Neural progenitor cell (in vitro differentiated cells): ENCODE data around the gene C17orf100. TPM values are rescaled to one million over a fixed set of nuclear protein-coding genes. Genes with fewer than 3 reads are reported as not detected.

Source experiments
- DNase-seq: peaks from one replicate; pipeline ENCODE4 v3.0.0-alpha.2; 2016; ENCODE audit warnings: low spot score
- H2AFZ ChIP-seq: fragments of 200-600 bp; sonication (generic); replicated peaks from 2 replicates; pipeline ENCODE4 v1.6.1; 2016; ENCODE audit warnings: antibody characterized with exemption
- H3F3A ChIP-seq: fragments of 200-600 bp; sonication (generic); 2 replicates; pipeline ENCODE4 v1.6.1; 2016; ENCODE audit warnings: antibody characterized with exemption, low read depth
- H3K27ac ChIP-seq: fragments of 200-600 bp; sonication (generic); 2 replicates; pipeline ENCODE4 v1.5.1; 2016; ENCODE audit warnings: mild to moderate bottlenecking
- H3K27me3 ChIP-seq: fragments of 200-600 bp; sonication (generic); 2 replicates; pipeline ENCODE4 v1.6.1; 2016; ENCODE audit warnings: mild to moderate bottlenecking, moderate library complexity
- H3K36me3 ChIP-seq: fragments of 200-600 bp; sonication (generic); 2 replicates; pipeline ENCODE4 v1.5.1; 2016
- H3K4me1 ChIP-seq: fragments of 200-600 bp; sonication (generic); 2 replicates; pipeline ENCODE4 v1.6.1; 2016; ENCODE audit warnings: mixed run types
- H3K4me2 ChIP-seq: fragments of 200-600 bp; sonication (generic); 2 replicates; pipeline ENCODE4 v1.6.1; 2016
- H3K4me3 ChIP-seq: fragments of 200-600 bp; sonication (generic); 2 replicates; pipeline ENCODE4 v1.5.1; 2016
- H3K79me2 ChIP-seq: fragments of 200-600 bp; sonication (generic); 2 replicates; pipeline ENCODE4 v1.6.1; 2016; ENCODE audit warnings: low read depth
- H3K9ac ChIP-seq: fragments of 200-600 bp; sonication (generic); 2 replicates; pipeline ENCODE4 v1.6.1; 2016
- H3K9me3 ChIP-seq: fragments of 200-600 bp; sonication (generic); 2 replicates; pipeline ENCODE4 v1.5.1; 2016; ENCODE audit warnings: low read depth
- H4K20me1 ChIP-seq: fragments of 200-600 bp; sonication (generic); 2 replicates; pipeline ENCODE4 v1.6.1; 2016; ENCODE audit warnings: low read depth
- H3K27ac Mint-ChIP-seq: 3 replicates; pipeline ENCODE4 v1.8.0; 2021; ENCODE audit warnings: mixed read lengths
- H3K27me3 Mint-ChIP-seq: 2 replicates; pipeline ENCODE4 v1.8.0; 2022; ENCODE audit warnings: low read depth, mild to moderate bottlenecking, inconsistent platforms, moderate library complexity, mixed read lengths; ENCODE audit not compliant: insufficient read depth
- H3K36me3 Mint-ChIP-seq: 3 replicates; pipeline ENCODE4 v1.8.0; 2021; ENCODE audit warnings: mixed read lengths
- H3K4me1 Mint-ChIP-seq: 3 replicates; pipeline ENCODE4 v1.8.0; 2021; ENCODE audit warnings: mixed read lengths
- H3K4me3 Mint-ChIP-seq: 3 replicates; pipeline ENCODE4 v1.8.0; 2021; ENCODE audit warnings: mild to moderate bottlenecking, moderate library complexity, mixed read lengths
- H3K9me3 Mint-ChIP-seq: 3 replicates; pipeline ENCODE4 v1.8.0; 2020; ENCODE audit warnings: mixed read lengths
- CTCF ChIP-seq: fragments of 200-600 bp; sonication (generic); IDR thresholded peaks from 2 replicates; pipeline ENCODE4 v1.5.1; 2017; ENCODE audit warnings: antibody characterized with exemption, mild to moderate bottlenecking
- EZH2 ChIP-seq: fragments of 200-600 bp; sonication (generic); IDR thresholded peaks from 2 replicates; pipeline ENCODE4 v1.6.1; 2017; ENCODE audit warnings: antibody characterized with exemption, mild to moderate bottlenecking, moderate library complexity
- EZH2phosphoT487 ChIP-seq: fragments of 200-600 bp; sonication (generic); IDR thresholded peaks from 2 replicates; pipeline ENCODE4 v1.6.1; 2017; ENCODE audit warnings: antibody characterized with exemption
- total RNA-seq: library from RNA; depleted of rRNA; stranded (reverse); fragments of >200 nt; gene quantifications from 2 replicates; pipeline ENCODE4 v1.2.3, GENCODE V29; 2015; ENCODE audit warnings: low replicate concordance

Gene C17orf100
- total RNA-seq, 1 donor from 2014 or later = 3.8 TPM

GRCh38 chr17:6643451-6644125 is 8.0 kb upstream of the C17orf100 start:
- Mint-ChIP-seq H3K4me1 (peaks cover 24% of the 10 kb centered on the region), H3K27me3 (no peaks in the 10 kb centered on the region), H3K9me3 (no peaks in the 10 kb centered on the region), H3K27ac (no peak overlapping the region), H3K4me3 (no peak overlapping the region), H3K36me3 (peaks cover 9% of the 10 kb centered on the region)
- Histone ChIP-seq H2AFZ (no peak overlapping the region), H3K27ac (no peak overlapping the region), H3K9ac (no peak overlapping the region), H4K20me1 (peaks cover 37% of the 10 kb centered on the region), H3K4me2 (no peak overlapping the region), H3K27me3 (no peaks in the 10 kb centered on the region), H3K9me3 (no peaks in the 10 kb centered on the region), H3K4me3 (no peak overlapping the region), H3K36me3 (peaks cover 8% of the 10 kb centered on the region), H3K4me1 (peaks cover 11% of the 10 kb centered on the region), H3F3A (peaks cover 45% of the 10 kb centered on the region), H3K79me2 (peaks cover 82% of the 10 kb centered on the region)
- TF ChIP-seq EZH2phosphoT487 (no peak), CTCF (no peak), EZH2 (no peak)
- no peak for DNase-seq

- TF ChIP-seq EZH2phosphoT487 (no peak), CTCF (peak; percentile 25)
- no peaks in the 10 kb centered on the region for H3K9me3 ChIP-seq
- H3K27ac Mint-ChIP-seq = no peak overlapping the region
These were observed 3.4 kb upstream of the C17orf100 start for GRCh38 chr17:6648181-6648580.

GRCh38 chr17:6651919-6652452 is 424 bp downstream of the C17orf100 start:
- peaks cover 44% of the 10 kb centered on the region for H3K27me3 ChIP-seq
- no peak overlapping the region for H3K27ac Mint-ChIP-seq
- H3K9ac ChIP-seq = no peak overlapping the region

More at GRCh38 chr17:6648181-6648580, 3.4 kb upstream of the C17orf100 start:
- Mint-ChIP-seq H3K4me3 (no peak overlapping the region), H3K36me3 (peaks cover 10% of the 10 kb centered on the region), H3K9me3 (no peaks in the 10 kb centered on the region), H3K27me3 (peaks cover 4% of the 10 kb centered on the region), H3K4me1 (peaks cover 28% of the 10 kb centered on the region)
- Histone ChIP-seq H3K4me1 (peaks cover 17% of the 10 kb centered on the region), H3K4me2 (no peak overlapping the region), H3K27me3 (peaks cover 8% of the 10 kb centered on the region), H3K9ac (no peak overlapping the region), H4K20me1 (peaks cover 40% of the 10 kb centered on the region), H2AFZ (no peak overlapping the region), H3K4me3 (no peak overlapping the region), H3F3A (peaks cover 36% of the 10 kb centered on the region), H3K79me2 (peaks cover 82% of the 10 kb centered on the region), H3K36me3 (peaks cover 4% of the 10 kb centered on the region), H3K27ac (no peak overlapping the region)
- no peak for DNase-seq

More at GRCh38 chr17:6651919-6652452, 424 bp downstream of the C17orf100 start:
- H3K36me3 Mint-ChIP-seq = peaks cover 3% of the 10 kb centered on the region
- H3K9me3 ChIP-seq = no peaks in the 10 kb centered on the region
- H3K9me3 Mint-ChIP-seq = no peaks in the 10 kb centered on the region
- H3F3A ChIP-seq = peaks cover 33% of the 10 kb centered on the region
- DNase-seq = peak; percentile 32
- peaks cover 40% of the 10 kb centered on the region for H3K4me1 ChIP-seq
- peak overlapping the region; percentile 90 for H3K4me2 ChIP-seq
- peaks cover 51% of the 10 kb centered on the region for H3K79me2 ChIP-seq
- H4K20me1 ChIP-seq = peaks cover 39% of the 10 kb centered on the region
- peaks cover 24% of the 10 kb centered on the region for H3K27me3 Mint-ChIP-seq
- peaks cover 51% of the 10 kb centered on the region for H3K4me1 Mint-ChIP-seq
- H2AFZ ChIP-seq = no peak overlapping the region
- H3K4me3 ChIP-seq = peak overlapping the region; percentile 81
- peak overlapping the region; percentile 60 for H3K4me3 Mint-ChIP-seq
- no peaks in the 10 kb centered on the region for H3K36me3 ChIP-seq
- no peak overlapping the region for H3K27ac ChIP-seq
- TF ChIP-seq EZH2 (no peak), CTCF (no peak), EZH2phosphoT487 (no peak)
